KMS-11 (cell line): ENCODE results near the gene BNC2.

ENCODE experiments used
- H2AFZ ChIP-seq: fragments of 200-600 bp; sonication (generic); 2 replicates; pipeline ENCODE4 v1.6.1; 2016; ENCODE audit warnings: antibody characterized with exemption, mixed run types, low read depth
- H3K27ac ChIP-seq: fragments of 200-600 bp; sonication (generic); 2 replicates; pipeline ENCODE4 v1.6.1; 2016; ENCODE audit warnings: mild to moderate bottlenecking, mixed run types
- H3K27me3 ChIP-seq: fragments of 200-600 bp; sonication (generic); 2 replicates; pipeline ENCODE4 v1.6.1; 2017; ENCODE audit warnings: mild to moderate bottlenecking, low read depth, mixed run types, moderate library complexity; ENCODE audit not compliant: insufficient read depth
- H3K36me3 ChIP-seq: fragments of 200-600 bp; sonication (generic); 2 replicates; pipeline ENCODE4 v1.6.1; 2017; ENCODE audit warnings: mild to moderate bottlenecking, mixed run types; ENCODE audit not compliant: insufficient read depth
- H3K4me1 ChIP-seq: fragments of 200-600 bp; sonication (generic); 2 replicates; pipeline ENCODE4 v1.6.1; 2016; ENCODE audit warnings: mild to moderate bottlenecking, low read depth, mixed run types; ENCODE audit not compliant: poor library complexity, severe bottlenecking
- H3K4me2 ChIP-seq: fragments of 200-600 bp; sonication (generic); 2 replicates; pipeline ENCODE4 v1.7.0; 2016; ENCODE audit warnings: mild to moderate bottlenecking, mixed run types
- H3K4me3 ChIP-seq: fragments of 200-600 bp; sonication (generic); IDR thresholded peaks from 2 replicates; pipeline ENCODE4 v1.6.1; 2017; ENCODE audit warnings: low read depth, low read length, mixed read lengths; ENCODE audit not compliant: insufficient read depth
- H3K79me2 ChIP-seq: fragments of 200-600 bp; sonication (generic); 2 replicates; pipeline ENCODE4 v1.6.1; 2016; ENCODE audit warnings: low read depth, mixed run types; ENCODE audit not compliant: insufficient read depth
- H3K9ac ChIP-seq: fragments of 200-600 bp; sonication (generic); 2 replicates; pipeline ENCODE4 v1.6.1; 2016; ENCODE audit warnings: mild to moderate bottlenecking, mixed run types
- H4K20me1 ChIP-seq: fragments of 200-600 bp; sonication (generic); 2 replicates; pipeline ENCODE4 v1.6.1; 2016; ENCODE audit warnings: mild to moderate bottlenecking, mixed run types; ENCODE audit not compliant: insufficient read depth
- CTCF ChIP-seq: fragments of 200-600 bp; sonication (generic); conservative IDR thresholded peaks from 2 replicates; pipeline ENCODE4 v1.6.1; 2017; ENCODE audit warnings: low read depth, mild to moderate bottlenecking, antibody characterized with exemption, low read length, moderate library complexity, mixed read lengths

The BNC2 gene

GRCh38 chr9:16623989-16624743 is 246.3 kb downstream of the BNC2 start:
- H3K4me3 ChIP-seq = no peak overlapping the region
- no peak overlapping the region for H3K4me2 ChIP-seq
- no peaks in the 10 kb centered on the region for H4K20me1 ChIP-seq
- no peak overlapping the region for H2AFZ ChIP-seq
- no peaks in the 10 kb centered on the region for H3K79me2 ChIP-seq
- H3K27me3 ChIP-seq = no peaks in the 10 kb centered on the region
- H3K9ac ChIP-seq = no peak overlapping the region
- no peaks in the 10 kb centered on the region for H3K36me3 ChIP-seq
- H3K4me1 ChIP-seq = peaks cover 12% of the 10 kb centered on the region
- H3K27ac ChIP-seq = no peak overlapping the region
- TF ChIP-seq CTCF = no peak

- TF ChIP-seq CTCF = no peak
- no peaks in the 10 kb centered on the region for H4K20me1 ChIP-seq
- no peaks in the 10 kb centered on the region for H3K79me2 ChIP-seq
- H2AFZ ChIP-seq = no peak overlapping the region
- no peaks in the 10 kb centered on the region for H3K27me3 ChIP-seq
- no peak overlapping the region for H3K9ac ChIP-seq
- no peaks in the 10 kb centered on the region for H3K36me3 ChIP-seq
- H3K4me2 ChIP-seq = no peak overlapping the region
- H3K4me1 ChIP-seq = peaks cover 3% of the 10 kb centered on the region
- no peak overlapping the region for H3K27ac ChIP-seq
- no peak overlapping the region for H3K4me3 ChIP-seq
Observed at GRCh38 chr9:16622541-16622940, 247.9 kb downstream of the BNC2 start.

- H3K4me3 ChIP-seq = no peak overlapping the region
- H3K4me2 ChIP-seq = no peak overlapping the region
- H4K20me1 ChIP-seq = no peaks in the 10 kb centered on the region
- H3K4me1 ChIP-seq = no peaks in the 10 kb centered on the region
- no peak overlapping the region for H3K9ac ChIP-seq
- no peaks in the 10 kb centered on the region for H3K79me2 ChIP-seq
- no peaks in the 10 kb centered on the region for H3K36me3 ChIP-seq
- no peaks in the 10 kb centered on the region for H3K27me3 ChIP-seq
- H3K27ac ChIP-seq = no peak overlapping the region
- H2AFZ ChIP-seq = no peak overlapping the region
- no peak for TF ChIP-seq CTCF
Observed at GRCh38 chr9:16619914-16620520, 250.5 kb downstream of the BNC2 start.

- Histone ChIP-seq H3K4me2 (no peak overlapping the region), H4K20me1 (no peaks in the 10 kb centered on the region), H3K9ac (no peak overlapping the region), H3K4me1 (no peaks in the 10 kb centered on the region), H3K27me3 (no peaks in the 10 kb centered on the region), H2AFZ (no peak overlapping the region), H3K36me3 (no peaks in the 10 kb centered on the region), H3K4me3 (no peak overlapping the region), H3K79me2 (no peaks in the 10 kb centered on the region), H3K27ac (no peak overlapping the region)
- no peak for TF ChIP-seq CTCF
Observed at GRCh38 chr9:16619402-16619801, 251.1 kb downstream of the BNC2 start.
